Subcutaneous adipose tissue (tissue), 4 donors: Measurements from ENCODE around the gene OGFR. TPM values are rescaled to one million over a fixed set of nuclear protein-coding genes. Genes with fewer than 3 reads are reported as not detected.

Source experiments
- CTCF ChIP-seq: fragments of 450-650 bp; IDR thresholded peaks from one replicate; pipeline ENCODE4 v1.5.1; 2016; ENCODE audit warnings: low read depth, mild to moderate bottlenecking, control low read depth, antibody characterized with exemption, moderate library complexity
- total RNA-seq, 4 donors: library from RNA; depleted of rRNA; stranded (reverse); fragments of >200 nt; gene quantifications; one replicate each; pipeline ENCODE4 v1.1.0, GENCODE V29; 2016

Gene OGFR
- total RNA-seq = 10 to 100 TPM; 17.4 to 67.1 (median 44.4) TPM

GRCh38 chr20:62804627-62805154 lies at the start of gene OGFR:
Gene OGFR, plus strand, starts transcription at chr20:62804835. Its CDS starts 25 bp downstream, at chr20:62804860.
- no peak for TF ChIP-seq CTCF

GRCh38 chr20:62754991-62755356 lies 49.7 kb upstream of the OGFR start:
- no peak for TF ChIP-seq CTCF

GRCh38 chr20:62755817-62756724 lies 48.6 kb upstream of the OGFR start:
- TF ChIP-seq CTCF = no peak

- TF ChIP-seq CTCF = no peak
Measured at GRCh38 chr20:62758226-62758912, 46.3 kb upstream of the OGFR start.

- no peak for TF ChIP-seq CTCF
Measured at GRCh38 chr20:62759981-62760431, 44.6 kb upstream of the OGFR start.

GRCh38 chr20:62760471-62760855 lies 44.2 kb upstream of the OGFR start:
- TF ChIP-seq CTCF = no peak
